ENCODE results near the gene TNFAIP8. TPM values are rescaled to one million over a fixed set of nuclear protein-coding genes. Genes with fewer than 3 reads are reported as not detected.

Gene TNFAIP8
- total RNA-seq, 2 donors from 2014 or later: 29.6 to 39.5 TPM

GRCh38 chr5:119313658-119314605 lies 41.9 kb upstream of the TNFAIP8 start:
- H3K27me3 Mint-ChIP-seq (ENCODE audit: insufficient read depth): no peaks in the 10 kb centered on the region
- peak; percentile 31 for DNase-seq
- no peaks in the 10 kb centered on the region for H3K9me3 Mint-ChIP-seq
- peaks cover 10% of the 10 kb centered on the region for H3K4me1 ChIP-seq (ENCODE audit: control insufficient read depth, insufficient read depth, low read length)
- 91% methylated on average over 5 of the region's 5 CpGs; no CpG with 5 or more reads in 1 of the 2 experiments for WGBS, 2 experiments (ENCODE audit: insufficient coverage in 1 of 2, insufficient read length in 1 of 2)
- H3K27me3 ChIP-seq (ENCODE audit: control insufficient read depth, insufficient read depth, low read length, poor library complexity, severe bottlenecking): no peaks in the 10 kb centered on the region
- peaks cover 2% of the 10 kb centered on the region for H3K4me1 Mint-ChIP-seq
- TF ChIP-seq CTCF (conservative IDR thresholded peaks at IDR 0.05): no peak
- peaks cover 26% of the 10 kb centered on the region for H3K36me3 ChIP-seq (ENCODE audit: control insufficient read depth, insufficient read depth, low read length)
- no peak overlapping the region for H3K27ac Mint-ChIP-seq
- no peak overlapping the region for H3K27ac ChIP-seq (ENCODE audit: low read depth, low read length)
- H3K9me3 ChIP-seq (ENCODE audit: control insufficient read depth, low read length): no peaks in the 10 kb centered on the region
- no peak overlapping the region for H3K4me3 Mint-ChIP-seq
- no peak overlapping the region for H3K9ac ChIP-seq (ENCODE audit: extremely low read depth, low read length, poor library complexity, severe bottlenecking)
- H3K4me3 ChIP-seq (ENCODE audit: low read length): no peak overlapping the region
- H3K36me3 Mint-ChIP-seq (ENCODE audit: low read depth): peaks cover 24% of the 10 kb centered on the region

GRCh38 chr5:119315516-119315949 lies 40.3 kb upstream of the TNFAIP8 start:
- 80 to 96% methylated on average over 1 to 2 of the region's 2 CpGs for WGBS, 2 experiments (ENCODE audit: insufficient coverage in 1 of 2, insufficient read length in 1 of 2)
- H3K36me3 Mint-ChIP-seq (ENCODE audit: low read depth): peaks cover 24% of the 10 kb centered on the region

GRCh38 chr5:119316086-119316485 lies 39.7 kb upstream of the TNFAIP8 start:
- no peak overlapping the region for H3K27ac ChIP-seq (ENCODE audit: low read depth, low read length)
- no peak overlapping the region for H3K4me3 Mint-ChIP-seq
- peaks cover 10% of the 10 kb centered on the region for H3K4me1 ChIP-seq (ENCODE audit: control insufficient read depth, insufficient read depth, low read length)
- H3K9me3 ChIP-seq (ENCODE audit: control insufficient read depth, low read length): no peaks in the 10 kb centered on the region
- no peak for TF ChIP-seq CTCF (conservative IDR thresholded peaks at IDR 0.05)
- H3K27me3 Mint-ChIP-seq (ENCODE audit: insufficient read depth): no peaks in the 10 kb centered on the region
- H3K27me3 ChIP-seq (ENCODE audit: control insufficient read depth, insufficient read depth, low read length, poor library complexity, severe bottlenecking): no peaks in the 10 kb centered on the region
- peaks cover 12% of the 10 kb centered on the region for H3K36me3 ChIP-seq (ENCODE audit: control insufficient read depth, insufficient read depth, low read length)
- peak; percentile 51 for DNase-seq
- no peak overlapping the region for H3K9ac ChIP-seq (ENCODE audit: extremely low read depth, low read length, poor library complexity, severe bottlenecking)
- peaks cover 11% of the 10 kb centered on the region for H3K4me1 Mint-ChIP-seq
- peaks cover 23% of the 10 kb centered on the region for H3K36me3 Mint-ChIP-seq (ENCODE audit: low read depth)
- no peak overlapping the region for H3K4me3 ChIP-seq (ENCODE audit: low read length)
- 82 to 91% methylated on average over 7 to 8 of the region's 8 CpGs for WGBS, 2 experiments (ENCODE audit: insufficient coverage in 1 of 2, insufficient read length in 1 of 2)
- H3K27ac Mint-ChIP-seq: peak overlapping the region; percentile 76
- no peaks in the 10 kb centered on the region for H3K9me3 Mint-ChIP-seq

More at GRCh38 chr5:119315516-119315949, 40.3 kb upstream of the TNFAIP8 start:
- Histone ChIP-seq H3K9ac (ENCODE audit: extremely low read depth, low read length, poor library complexity, severe bottlenecking) (no peak overlapping the region), H3K27ac (ENCODE audit: low read depth, low read length) (no peak overlapping the region), H3K4me3 (ENCODE audit: low read length) (no peak overlapping the region), H3K27me3 (ENCODE audit: control insufficient read depth, insufficient read depth, low read length, poor library complexity, severe bottlenecking) (no peaks in the 10 kb centered on the region), H3K9me3 (ENCODE audit: control insufficient read depth, low read length) (no peaks in the 10 kb centered on the region), H3K4me1 (ENCODE audit: control insufficient read depth, insufficient read depth, low read length) (peaks cover 10% of the 10 kb centered on the region), H3K36me3 (ENCODE audit: control insufficient read depth, insufficient read depth, low read length) (peaks cover 18% of the 10 kb centered on the region)
- peak; percentile 51 for DNase-seq
- peak; percentile 49 for TF ChIP-seq CTCF (conservative IDR thresholded peaks at IDR 0.05)
- Mint-ChIP-seq H3K27ac (no peak overlapping the region), H3K4me3 (no peak overlapping the region), H3K27me3 (ENCODE audit: insufficient read depth) (no peaks in the 10 kb centered on the region), H3K4me1 (peaks cover 7% of the 10 kb centered on the region), H3K9me3 (no peaks in the 10 kb centered on the region)
